HG02798 (cell line): Measurements from ENCODE around the gene CYB5RL.

Source experiments
- ATAC-seq: cut with Tn5 transposase; IDR thresholded peaks from one replicate; pipeline ENCODE4 v1.9.1; 2021; ENCODE audit warnings: mild to moderate bottlenecking; ENCODE audit not compliant: unreplicated experiment, poor library complexity

The CYB5RL gene

GRCh38 chr1:54163051-54163450 lies 36.8 kb downstream of the CYB5RL start:
- no peak for ATAC-seq

- no peak for ATAC-seq
Measured at GRCh38 chr1:54161495-54162168, 38.2 kb downstream of the CYB5RL start.

- no peak for ATAC-seq
Measured at GRCh38 chr1:54160351-54160750, 39.5 kb downstream of the CYB5RL start.

GRCh38 chr1:54159733-54160316 lies 40.0 kb downstream of the CYB5RL start:
- ATAC-seq, result no peak

GRCh38 chr1:54158071-54158470 lies 41.8 kb downstream of the CYB5RL start:
- no peak for ATAC-seq

GRCh38 chr1:54157401-54157800 lies 42.4 kb downstream of the CYB5RL start:
- ATAC-seq, result no peak

- ATAC-seq, result no peak
Measured at GRCh38 chr1:54156986-54157385, 42.8 kb downstream of the CYB5RL start.

- no peak for ATAC-seq
Measured at GRCh38 chr1:54156201-54156600, 43.6 kb downstream of the CYB5RL start.

- ATAC-seq, result no peak
Measured at GRCh38 chr1:54153535-54154439, 46.0 kb downstream of the CYB5RL start.

GRCh38 chr1:54152696-54153095 lies 47.1 kb downstream of the CYB5RL start, which contains the start of gene CDCP2:
Gene CDCP2, minus strand, starts transcription at chr1:54153000. Its CDS starts 78 bp downstream, at chr1:54152922.
- ATAC-seq, result no peak

- no peak for ATAC-seq
Measured at GRCh38 chr1:54151013-54151412, 48.8 kb downstream of the CYB5RL start.
